PC-9 (cell line): ENCODE results near the gene ANO2. TPM values are rescaled to one million over a fixed set of nuclear protein-coding genes. Genes with fewer than 3 reads are reported as not detected.

ENCODE experiments used
- BruUV-seq: library from RNA; stranded (reverse); fragments of 400-500 nt; replicated peaks from 2 replicates; lab custom pipeline; 2021; lab: Mats Ljungman, UMichigan
- CTCF ChIA-PET: fragments of 300-600 bp; sonication (Branson Sonifier 250); formaldehyde crosslinking; loops from one replicate; lab custom pipeline; 2022; ENCODE audit warnings: antibody characterized with exemption; lab: Charles Lee
- POLR2A ChIA-PET: fragments of 300-600 bp; sonication (Branson Sonifier 250); formaldehyde crosslinking; loops from one replicate; lab custom pipeline; 2022; ENCODE audit warnings: antibody characterized with exemption; ENCODE audit not compliant: unreplicated experiment; lab: Charles Lee
- DNase-seq, 2 experiments: peaks; one replicate each; pipeline versions ENCODE4 v3.0.0 to v3.0.0-alpha.2; 2015 to 2022; ENCODE audit warnings: mixed read lengths in 1 of 2
- H2AFZ ChIP-seq: fragments of 200-600 bp; sonication (generic); 2 replicates; pipeline ENCODE4 v1.8.1; 2017; ENCODE audit warnings: antibody characterized with exemption
- H3F3A ChIP-seq: fragments of 200-600 bp; sonication (generic); 2 replicates; pipeline ENCODE4 v1.8.1; 2017; ENCODE audit warnings: antibody characterized with exemption, mild to moderate bottlenecking, low read depth; ENCODE audit not compliant: insufficient read depth
- H3K27ac ChIP-seq: fragments of 200-600 bp; sonication (generic); 2 replicates; pipeline ENCODE4 v1.6.1; 2016; ENCODE audit warnings: mixed run types
- H3K27me3 ChIP-seq: fragments of 200-600 bp; sonication (generic); 2 replicates; pipeline ENCODE4 v1.6.1; 2016; ENCODE audit warnings: low read depth, mixed run types; ENCODE audit not compliant: insufficient read depth
- H3K36me3 ChIP-seq: fragments of 200-600 bp; sonication (generic); 2 replicates; pipeline ENCODE4 v1.6.1; 2016; ENCODE audit warnings: low read depth, mixed run types
- H3K4me1 ChIP-seq: fragments of 200-600 bp; sonication (generic); replicated peaks from 2 replicates; pipeline ENCODE4 v1.6.1; 2016; ENCODE audit warnings: mixed run types; ENCODE audit not compliant: insufficient read depth
- H3K4me2 ChIP-seq: fragments of 200-600 bp; sonication (generic); 2 replicates; pipeline ENCODE4 v1.6.1; 2017; ENCODE audit warnings: mixed run types
- H3K4me3 ChIP-seq: fragments of 200-600 bp; sonication (generic); 2 replicates; pipeline ENCODE4 v1.6.1; 2016; ENCODE audit warnings: mixed run types
- H3K79me2 ChIP-seq: fragments of 200-600 bp; sonication (generic); 2 replicates; pipeline ENCODE4 v1.6.1; 2017; ENCODE audit warnings: low read depth, mixed run types
- H3K9me2 ChIP-seq: fragments of 200-600 bp; sonication (generic); 2 replicates; pipeline ENCODE4 v1.8.1; 2017; ENCODE audit warnings: mild to moderate bottlenecking; ENCODE audit not compliant: insufficient read depth
- H3K9me3 ChIP-seq: fragments of 200-600 bp; sonication (generic); 2 replicates; pipeline ENCODE4 v1.8.1; 2016; ENCODE audit warnings: low read depth; ENCODE audit not compliant: insufficient read depth
- H4K20me1 ChIP-seq: fragments of 200-600 bp; sonication (generic); 2 replicates; pipeline ENCODE4 v1.8.1; 2017; ENCODE audit not compliant: insufficient read depth
- EZH2 ChIP-seq: fragments of 200-600 bp; sonication (generic); IDR thresholded peaks from 2 replicates; pipeline ENCODE4 v1.8.0; 2017; ENCODE audit warnings: antibody characterized with exemption, low read depth
- intact Hi-C: fragments of 100-400 bp; cut with micrococcal nuclease; formaldehyde crosslinking; loops from one replicate; pipeline ENCODE4 v1.10.0; 2022; ENCODE audit not compliant: unreplicated experiment
- total RNA-seq: library from RNA; stranded (reverse); gene quantifications from 2 replicates; pipeline ENCODE4 v1.2.3, GENCODE V29; 2021
- TF ChIP-seq, protein P1 (sequence below): fragments of 200-600 bp; sonication (generic); conservative IDR thresholded peaks from 2 replicates; pipeline ENCODE4 v1.6.1; 2017; ENCODE audit warnings: mixed run types, antibody characterized with exemption, mild to moderate bottlenecking, moderate library complexity

ANO2 gene
- total RNA-seq, 1 experiment from 2014 or later, result not detected

DNA sequence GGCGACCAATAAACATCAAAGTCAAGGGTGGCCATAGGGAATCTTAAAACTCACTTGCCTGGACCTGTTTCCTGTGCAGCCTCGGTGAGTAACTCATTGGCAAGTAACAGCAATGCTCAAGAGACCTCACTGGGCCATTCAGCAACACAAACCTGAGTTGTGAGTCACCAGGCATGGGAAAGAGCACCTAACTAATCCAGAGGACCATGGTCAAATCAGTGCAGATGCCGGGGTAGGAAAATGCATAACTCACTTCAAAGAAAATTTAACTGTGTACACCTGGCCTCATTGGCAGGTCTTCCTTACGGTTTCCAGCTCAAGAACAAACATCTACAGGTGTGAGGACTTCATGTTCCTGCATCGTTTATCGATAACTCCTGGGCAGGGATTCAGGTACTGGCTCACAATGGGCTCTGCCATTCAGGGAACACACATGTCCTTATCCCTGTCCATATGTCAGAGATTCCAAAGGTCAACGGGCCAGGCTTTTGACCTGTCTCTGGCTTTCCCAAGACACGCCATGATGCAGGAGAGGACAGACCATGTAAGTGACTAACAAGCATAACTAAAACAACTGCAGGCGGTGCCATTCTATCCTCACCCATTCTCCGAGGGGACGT lies 211.8 kb downstream of the ANO2 start:
- ChIA-PET CTCF (no interaction called here), POLR2A (no interaction called here)
- no peak for TF ChIP-seq EZH2
- TF ChIP-seq, protein P1, sequence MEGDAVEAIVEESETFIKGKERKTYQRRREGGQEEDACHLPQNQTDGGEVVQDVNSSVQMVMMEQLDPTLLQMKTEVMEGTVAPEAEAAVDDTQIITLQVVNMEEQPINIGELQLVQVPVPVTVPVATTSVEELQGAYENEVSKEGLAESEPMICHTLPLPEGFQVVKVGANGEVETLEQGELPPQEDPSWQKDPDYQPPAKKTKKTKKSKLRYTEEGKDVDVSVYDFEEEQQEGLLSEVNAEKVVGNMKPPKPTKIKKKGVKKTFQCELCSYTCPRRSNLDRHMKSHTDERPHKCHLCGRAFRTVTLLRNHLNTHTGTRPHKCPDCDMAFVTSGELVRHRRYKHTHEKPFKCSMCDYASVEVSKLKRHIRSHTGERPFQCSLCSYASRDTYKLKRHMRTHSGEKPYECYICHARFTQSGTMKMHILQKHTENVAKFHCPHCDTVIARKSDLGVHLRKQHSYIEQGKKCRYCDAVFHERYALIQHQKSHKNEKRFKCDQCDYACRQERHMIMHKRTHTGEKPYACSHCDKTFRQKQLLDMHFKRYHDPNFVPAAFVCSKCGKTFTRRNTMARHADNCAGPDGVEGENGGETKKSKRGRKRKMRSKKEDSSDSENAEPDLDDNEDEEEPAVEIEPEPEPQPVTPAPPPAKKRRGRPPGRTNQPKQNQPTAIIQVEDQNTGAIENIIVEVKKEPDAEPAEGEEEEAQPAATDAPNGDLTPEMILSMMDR, result no peak
- Histone ChIP-seq H4K20me1 (no peaks in the 10 kb centered on the region; the same call in 1 of the 2 replicates), H3K79me2 (no peaks in the 10 kb centered on the region), H3K4me2 (no peak overlapping the region), H2AFZ (no peak overlapping the region), H3K4me3 (no peak overlapping the region), H3K27ac (no peak overlapping the region), H3K9me3 (no peaks in the 10 kb centered on the region), H3K4me1 (no peaks in the 10 kb centered on the region), H3K36me3 (no peaks in the 10 kb centered on the region), H3K9me2 (no peaks in the 10 kb centered on the region), H3K27me3 (peaks cover 66% of the 10 kb centered on the region), H3F3A (no peaks in the 10 kb centered on the region)
- intact Hi-C loops, result no loop called here
- no peak for DNase-seq
- no TSS peak for BruUV-seq

DNA sequence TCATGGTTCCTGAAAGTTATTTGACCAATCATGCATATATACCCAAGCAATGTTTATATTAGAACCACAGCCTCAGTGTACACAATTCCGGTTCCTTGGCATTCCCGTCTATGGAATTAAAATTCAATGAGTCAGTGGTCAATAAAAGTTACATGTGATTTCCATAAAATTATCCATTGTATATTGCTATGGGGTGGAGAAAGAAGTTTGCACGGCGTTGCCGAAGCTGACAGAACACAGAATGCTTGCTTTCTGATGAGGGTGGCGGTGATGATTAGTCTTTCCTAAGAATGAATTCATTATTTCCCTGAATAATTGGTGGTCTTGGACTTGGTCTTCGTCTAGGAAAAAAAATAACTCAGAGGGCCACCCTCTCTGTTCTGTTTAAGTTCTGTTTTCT lies 214.1 kb downstream of the ANO2 start:
- intact Hi-C loops, result no loop called here

DNA sequence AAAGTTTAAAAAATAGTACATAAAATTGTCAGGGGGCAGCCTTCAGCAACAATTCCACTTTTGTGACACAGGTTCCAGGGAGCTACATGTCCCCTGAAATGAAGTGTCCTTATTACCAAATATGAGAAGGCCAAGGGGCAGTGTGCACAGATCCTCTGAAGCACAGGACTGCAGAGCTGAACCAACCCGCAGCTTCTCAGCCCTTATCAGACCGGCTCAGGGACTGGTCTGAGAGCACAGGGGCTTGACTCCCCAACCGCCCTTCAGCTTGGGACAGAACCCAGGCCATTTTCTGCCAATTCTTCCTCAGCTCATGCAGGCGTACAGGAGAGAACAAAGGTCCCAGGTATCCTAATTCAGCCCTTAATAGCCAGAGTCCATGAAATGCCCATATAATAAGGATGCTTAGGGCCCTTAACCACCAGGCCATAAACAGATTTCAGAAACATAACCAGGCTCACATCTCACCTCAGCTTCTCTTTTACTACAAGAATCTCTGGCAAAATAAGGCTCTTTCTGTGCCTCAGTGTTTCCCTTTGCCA lies 221.3 kb downstream of the ANO2 start:
- Histone ChIP-seq H3K9me3 (no peaks in the 10 kb centered on the region), H4K20me1 (no peaks in the 10 kb centered on the region), H3K27me3 (peaks cover 90% of the 10 kb centered on the region), H3K79me2 (no peaks in the 10 kb centered on the region), H2AFZ (no peak overlapping the region), H3K9me2 (no peaks in the 10 kb centered on the region), H3K36me3 (no peaks in the 10 kb centered on the region), H3F3A (no peaks in the 10 kb centered on the region), H3K4me1 (no peaks in the 10 kb centered on the region), H3K4me3 (no peak overlapping the region), H3K4me2 (no peak overlapping the region), H3K27ac (no peak overlapping the region)
- ChIA-PET POLR2A (no interaction called here), CTCF (no interaction called here)
- no TSS peak for BruUV-seq
- no peak for TF ChIP-seq EZH2
- TF ChIP-seq, protein P1, result no peak
- intact Hi-C loops, result no loop called here
- no peak for DNase-seq

More for the DNA sequence above, 214.1 kb downstream of the ANO2 start:
- no peaks in the 10 kb centered on the region for H3K9me2 ChIP-seq
- H4K20me1 ChIP-seq, result no peaks in the 10 kb centered on the region; the same call in 1 of the 2 replicates
- H3K4me3 ChIP-seq, result no peak overlapping the region
- peaks cover 75% of the 10 kb centered on the region for H3K27me3 ChIP-seq
- POLR2A ChIA-PET, result no interaction called here
- no peaks in the 10 kb centered on the region for H3K36me3 ChIP-seq
- H2AFZ ChIP-seq, result no peak overlapping the region
- H3K4me1 ChIP-seq, result no peaks in the 10 kb centered on the region
- BruUV-seq, result no TSS peak
- no peaks in the 10 kb centered on the region for H3F3A ChIP-seq
- TF ChIP-seq, protein P1, result no peak
- no peak for TF ChIP-seq EZH2
- H3K27ac ChIP-seq, result no peak overlapping the region
- no peak overlapping the region for H3K4me2 ChIP-seq
- no peak for DNase-seq
- H3K79me2 ChIP-seq, result no peaks in the 10 kb centered on the region
- CTCF ChIA-PET, result no interaction called here
- no peaks in the 10 kb centered on the region for H3K9me3 ChIP-seq
